ENCODE results near the gene SLC35D1. TPM values are rescaled to one million over a fixed set of nuclear protein-coding genes. Genes with fewer than 3 reads are reported as not detected.

SLC35D1 gene
- total and polyA plus RNA-seq, 10 of the 15 experiments (the other 5 are each of a cell fraction or from before 2014, with no cell fraction given) = 2.9 to 12.4 (median 8.6) TPM

GRCh38 chr1:67084765-67085318 lies 30.9 kb upstream of the SLC35D1 start:
- BruUV-seq (replicated peaks) = no TSS peak
- Histone ChIP-seq H3K9ac (ENCODE audit: control insufficient read depth, insufficient read depth, low read length) (no peak overlapping the region), H3K79me2 (ENCODE audit: control insufficient read depth, insufficient read depth, low read length) (no peaks in the 10 kb centered on the region), H3K27ac (ENCODE audit: control insufficient read depth, insufficient read depth) (no peak overlapping the region), H3K4me1 (ENCODE audit: control insufficient read depth, insufficient read depth, low read length) (no peaks in the 10 kb centered on the region), H3K4me2 (ENCODE audit: control insufficient read depth, insufficient read depth) (no peak overlapping the region), H3K9me3 (replicated peaks; ENCODE audit: control insufficient read depth, insufficient read depth, low read length) (no peaks in the 10 kb centered on the region), H3K36me3 (ENCODE audit: control insufficient read depth in 2 of 2, insufficient read depth in 2 of 2, low read length in 1 of 2) (no peaks in the 10 kb centered on the region), H3K27me3 (replicated peaks in 1 of 2; ENCODE audit: control insufficient read depth in 2 of 2, insufficient read depth in 2 of 2, low read length in 1 of 2) (no peaks in the 10 kb centered on the region), H3K4me3 (no peak overlapping the region), H2AFZ (ENCODE audit: control insufficient read depth, low read depth, low read length) (no peak overlapping the region), H4K20me1 (ENCODE audit: control insufficient read depth, insufficient read depth) (no peaks in the 10 kb centered on the region)
- SMC1A ChIA-PET (ENCODE audit: uncharacterized antibody, unreplicated experiment) = no interaction called here
- FAIRE-seq = no peak
- WGBS (ENCODE audit: insufficient coverage, insufficient replicate concordance, low lambda C conversion rate, missing lambda C conversion rate) = 89% methylated on average over 7 of the region's 9 CpGs
- TF ChIP-seq, protein P1, sequence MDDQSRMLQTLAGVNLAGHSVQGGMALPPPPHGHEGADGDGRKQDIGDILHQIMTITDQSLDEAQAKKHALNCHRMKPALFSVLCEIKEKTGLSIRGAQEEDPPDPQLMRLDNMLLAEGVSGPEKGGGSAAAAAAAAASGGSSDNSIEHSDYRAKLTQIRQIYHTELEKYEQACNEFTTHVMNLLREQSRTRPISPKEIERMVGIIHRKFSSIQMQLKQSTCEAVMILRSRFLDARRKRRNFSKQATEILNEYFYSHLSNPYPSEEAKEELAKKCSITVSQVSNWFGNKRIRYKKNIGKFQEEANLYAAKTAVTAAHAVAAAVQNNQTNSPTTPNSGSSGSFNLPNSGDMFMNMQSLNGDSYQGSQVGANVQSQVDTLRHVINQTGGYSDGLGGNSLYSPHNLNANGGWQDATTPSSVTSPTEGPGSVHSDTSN (IDR thresholded peaks at IDR 0.05; ENCODE audit: insufficient replicate concordance, low read depth, low read length) = no peak
- no peak for TF ChIP-seq SUPT20H (IDR thresholded peaks at IDR 0.05; ENCODE audit: borderline replicate concordance, control insufficient read depth, low read depth, low read length)
- no peak for TF ChIP-seq ZNF592 (IDR thresholded peaks at IDR 0.05)
- no peak for TF ChIP-seq IRF5 (IDR thresholded peaks at IDR 0.05; ENCODE audit: borderline replicate concordance)
- no peak for TF ChIP-seq SMAD5 (IDR thresholded peaks at IDR 0.05; ENCODE audit: low read depth)
- no peak for TF ChIP-seq CHD4 (IDR thresholded peaks at IDR 0.05)
- TF ChIP-seq SIN3A (IDR thresholded peaks at IDR 0.05; ENCODE audit: low read depth, low read length) = no peak
- no peak for TF ChIP-seq MEF2A (IDR thresholded peaks at IDR 0.05; ENCODE audit: insufficient read depth, low read depth, low read length)
- TF ChIP-seq DPF2 (IDR thresholded peaks at IDR 0.05) = no peak
- TF ChIP-seq NR2C2 (IDR thresholded peaks at IDR 0.05; ENCODE audit: borderline replicate concordance, control insufficient read depth, insufficient read length, low read depth) = no peak
- TF ChIP-seq RAD51 (IDR thresholded peaks at IDR 0.05) = no peak
- no peak for TF ChIP-seq SP1 (IDR thresholded peaks at IDR 0.05; ENCODE audit: low read depth, low read length)
- DNase-seq (ENCODE audit: low read depth, low spot score) = no peak
- in situ Hi-C loops (cut with MboI) (no loop called here), intact Hi-C loops (cut with micrococcal nuclease; ENCODE audit: unreplicated experiment) (no loop called here)
- CTCF ChIA-PET = interaction anchor here (1.6 kb wide), 1 partner anchor 88 kb away, joined by 3 read pairs; no protein-coding TSS in a partner anchor
- POLR2A ChIA-PET = interaction anchor here (0.5 kb wide), 1 partner anchor 12 kb away, joined by 3 read pairs; no protein-coding TSS in a partner anchor
- no peak for ATAC-seq
- RAD21 ChIA-PET (ENCODE audit: unreplicated experiment) = no interaction called here
